Lower lobe of right lung (tissue), 2 donors: Measurements from ENCODE around the gene IL23R. TPM values are rescaled to one million over a fixed set of nuclear protein-coding genes. Genes with fewer than 3 reads are reported as not detected.

Source experiments
- ATAC-seq, 2 donors: fragments of 200-7000 bp; cut with Tn5 transposase; one replicate each; pipeline ENCODE4 v1.9.1; 2020 to 2022; ENCODE audit warnings: mild to moderate bottlenecking in 2 of 2, moderate library complexity in 2 of 2
- DNase-seq: peaks from one replicate; pipeline ENCODE4 v3.0.0-alpha.2; 2020
- H3K27ac ChIP-seq: fragments of 200-600 bp; one replicate; pipeline ENCODE4 v1.8.0; 2022
- H3K27me3 ChIP-seq: fragments of 200-600 bp; one replicate; pipeline ENCODE4 v1.8.0; 2022; ENCODE audit warnings: low read depth
- H3K36me3 ChIP-seq: fragments of 200-600 bp; one replicate; pipeline ENCODE4 v1.8.0; 2022; ENCODE audit warnings: mild to moderate bottlenecking
- H3K4me1 ChIP-seq: fragments of 200-600 bp; one replicate; pipeline ENCODE4 v1.8.0; 2022
- H3K4me3 ChIP-seq: fragments of 200-600 bp; one replicate; pipeline ENCODE4 v1.8.0; 2022; ENCODE audit warnings: mild to moderate bottlenecking
- H3K9me3 ChIP-seq: fragments of 200-600 bp; one replicate; pipeline ENCODE4 v1.8.0; 2022
- CTCF ChIP-seq: fragments of 200-600 bp; IDR thresholded peaks from one replicate; pipeline ENCODE4 v1.8.0; 2022; ENCODE audit warnings: antibody characterized with exemption, mild to moderate bottlenecking
- intact Hi-C: fragments of 100-400 bp; cut with DNase I; formaldehyde crosslinking; loops from one replicate; pipeline ENCODE4 v1.11.0; 2022
- total RNA-seq: library from RNA; stranded (reverse); fragmentation: NEBNext Ultra II Directional; extraction: Animal tissue kit (Norgen Biotek cat#: 25700); gene quantifications from one replicate; pipeline ENCODE4 v1.2.1, GENCODE V29; 2021
- donor health status: DM: no; HTN: yes; CAD: no; lungs with severe emphysema.

The IL23R gene
- total RNA-seq, 1 donor from 2014 or later, result 0.18 TPM

GRCh38 chr1:67224856-67225255 is 58.6 kb downstream of the IL23R start:
- H3K9me3 ChIP-seq, result no peaks in the 10 kb centered on the region
- no peak for ATAC-seq
- no peaks in the 10 kb centered on the region for H3K27me3 ChIP-seq
- no peak overlapping the region for H3K4me3 ChIP-seq
- TF ChIP-seq CTCF, result no peak
- H3K36me3 ChIP-seq, result no peaks in the 10 kb centered on the region
- intact Hi-C loops, result no loop called here
- DNase-seq, result no peak
- no peak overlapping the region for H3K27ac ChIP-seq
- H3K4me1 ChIP-seq, result no peaks in the 10 kb centered on the region

GRCh38 chr1:67226688-67227087 is 60.4 kb downstream of the IL23R start:
- no peak for ATAC-seq
- TF ChIP-seq CTCF, result no peak
- H3K27me3 ChIP-seq, result no peaks in the 10 kb centered on the region
- DNase-seq, result no peak
- H3K4me1 ChIP-seq, result no peaks in the 10 kb centered on the region
- no peaks in the 10 kb centered on the region for H3K9me3 ChIP-seq
- no peaks in the 10 kb centered on the region for H3K36me3 ChIP-seq
- no peak overlapping the region for H3K27ac ChIP-seq
- H3K4me3 ChIP-seq, result no peak overlapping the region
- intact Hi-C loops, result no loop called here

- Histone ChIP-seq H3K4me1 (no peaks in the 10 kb centered on the region), H3K4me3 (no peak overlapping the region), H3K36me3 (no peaks in the 10 kb centered on the region), H3K27ac (no peak overlapping the region), H3K27me3 (no peaks in the 10 kb centered on the region), H3K9me3 (no peaks in the 10 kb centered on the region)
- ATAC-seq (no peak), DNase-seq (no peak)
- no peak for TF ChIP-seq CTCF
- intact Hi-C loops, result no loop called here
Measured at GRCh38 chr1:67227196-67227595, 60.9 kb downstream of the IL23R start.

- DNase-seq (no peak), ATAC-seq (no peak)
- no peaks in the 10 kb centered on the region for H3K27me3 ChIP-seq
- TF ChIP-seq CTCF, result no peak
- H3K4me3 ChIP-seq, result no peak overlapping the region
- intact Hi-C loops, result no loop called here
- no peaks in the 10 kb centered on the region for H3K36me3 ChIP-seq
- no peak overlapping the region for H3K27ac ChIP-seq
- no peaks in the 10 kb centered on the region for H3K9me3 ChIP-seq
- H3K4me1 ChIP-seq, result no peaks in the 10 kb centered on the region
Measured at GRCh38 chr1:67228791-67229190, 62.5 kb downstream of the IL23R start.

GRCh38 chr1:67230539-67230938 is 64.3 kb downstream of the IL23R start:
- Histone ChIP-seq H3K36me3 (no peaks in the 10 kb centered on the region), H3K27ac (no peak overlapping the region)
- intact Hi-C loops, result no loop called here

More at GRCh38 chr1:67230539-67230938, 64.3 kb downstream of the IL23R start:
- Histone ChIP-seq H3K4me3 (no peak overlapping the region), H3K27me3 (no peaks in the 10 kb centered on the region), H3K4me1 (no peaks in the 10 kb centered on the region), H3K9me3 (no peaks in the 10 kb centered on the region)
- DNase-seq (no peak), ATAC-seq (no peak)
- no peak for TF ChIP-seq CTCF
